GM15510 (cell line): ENCODE measurements around the gene VAV3.

Experiments used
- POLR2A ChIP-seq: IDR thresholded peaks from 3 replicates; pipeline ENCODE4 v1.6.1; 2011; ENCODE audit warnings: borderline replicate concordance; ENCODE audit not compliant: insufficient read length; ENCODE audit errors: extremely low read depth

The VAV3 gene

GRCh38 chr1:107806902-107807301 lies 158.1 kb downstream of the VAV3 start:
- no peak for TF ChIP-seq POLR2A

DNA sequence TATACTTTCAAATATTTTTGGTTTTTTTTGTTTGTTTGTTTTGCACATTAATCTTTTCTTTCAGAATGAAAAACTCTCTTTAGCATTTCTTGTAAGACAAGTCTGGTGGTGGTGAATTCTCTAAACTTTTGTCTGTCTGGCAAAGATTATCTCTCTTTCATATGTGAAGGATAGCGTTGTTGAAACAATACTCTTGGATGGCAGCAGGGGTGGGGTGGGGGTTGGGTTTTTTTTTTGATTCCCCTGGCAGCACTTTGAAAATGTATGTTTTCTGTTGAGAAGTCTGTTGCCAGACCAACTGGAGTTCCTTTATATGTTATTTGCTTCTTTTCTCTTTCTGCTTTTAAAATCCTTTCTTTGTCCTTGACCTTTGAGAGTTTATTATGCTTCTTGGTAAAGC lies 160.2 kb downstream of the VAV3 start:
- TF ChIP-seq POLR2A = no peak

DNA sequence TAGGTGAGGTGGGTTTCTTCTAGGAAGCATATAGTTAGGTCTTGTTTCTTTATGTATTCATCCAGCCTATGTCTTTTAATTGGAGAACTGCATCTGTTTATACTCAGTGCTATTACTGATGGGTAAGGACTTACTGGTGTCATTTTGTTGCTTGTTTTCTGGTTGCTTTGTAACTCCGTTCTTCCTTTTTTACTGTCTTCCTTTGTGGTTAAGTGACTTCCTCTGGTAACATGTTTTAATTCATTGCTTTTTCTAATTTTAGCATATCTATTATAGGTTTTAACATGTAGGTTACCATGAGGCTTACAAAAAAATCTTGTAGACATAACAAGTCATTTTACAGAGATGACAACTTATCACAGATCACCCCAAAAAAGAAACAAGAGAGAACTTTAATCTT lies 160.8 kb downstream of the VAV3 start:
- TF ChIP-seq POLR2A = no peak

- no peak for TF ChIP-seq POLR2A
Measured at GRCh38 chr1:107803579-107803978, 161.4 kb downstream of the VAV3 start.

- no peak for TF ChIP-seq POLR2A
Measured at GRCh38 chr1:107802654-107803053, 162.3 kb downstream of the VAV3 start.

DNA sequence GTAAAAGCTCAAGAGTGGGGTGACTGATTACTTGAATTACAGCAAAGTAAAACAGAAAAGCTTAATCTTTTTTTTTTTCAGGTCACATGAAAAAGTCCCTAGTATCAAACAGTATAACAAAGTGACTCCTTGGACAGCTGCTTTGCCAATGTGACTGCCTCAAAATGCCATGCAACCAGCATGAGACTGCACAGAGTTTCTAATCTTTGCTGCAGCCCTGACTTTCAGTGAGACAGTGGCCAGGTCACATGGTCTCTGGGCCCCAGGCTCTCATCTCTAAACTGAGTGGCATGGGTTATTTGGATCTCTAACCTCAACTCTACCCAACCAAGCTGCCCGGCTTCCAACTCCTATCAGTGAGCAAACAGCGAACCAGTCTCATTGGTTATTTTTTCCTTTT lies 169.0 kb downstream of the VAV3 start:
- TF ChIP-seq POLR2A = no peak

DNA sequence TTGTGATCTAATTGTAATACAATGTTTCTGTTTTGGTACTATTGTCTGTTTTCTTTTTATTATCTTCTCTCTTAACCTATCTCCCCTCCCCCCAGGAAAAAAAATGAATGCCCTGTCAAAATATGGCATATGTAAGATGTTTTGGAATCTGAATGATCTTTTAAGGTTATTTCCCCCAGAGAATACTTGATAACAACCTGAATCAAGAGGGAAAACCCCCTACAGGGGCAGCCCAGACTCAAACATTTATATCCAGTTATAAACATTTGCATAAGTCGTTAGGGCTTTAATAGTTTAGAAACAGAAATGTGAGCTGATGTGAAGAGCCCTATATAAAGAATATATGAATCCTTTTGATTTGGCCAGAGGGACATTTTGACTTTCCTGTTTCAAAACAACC lies 169.5 kb downstream of the VAV3 start:
- no peak for TF ChIP-seq POLR2A

DNA sequence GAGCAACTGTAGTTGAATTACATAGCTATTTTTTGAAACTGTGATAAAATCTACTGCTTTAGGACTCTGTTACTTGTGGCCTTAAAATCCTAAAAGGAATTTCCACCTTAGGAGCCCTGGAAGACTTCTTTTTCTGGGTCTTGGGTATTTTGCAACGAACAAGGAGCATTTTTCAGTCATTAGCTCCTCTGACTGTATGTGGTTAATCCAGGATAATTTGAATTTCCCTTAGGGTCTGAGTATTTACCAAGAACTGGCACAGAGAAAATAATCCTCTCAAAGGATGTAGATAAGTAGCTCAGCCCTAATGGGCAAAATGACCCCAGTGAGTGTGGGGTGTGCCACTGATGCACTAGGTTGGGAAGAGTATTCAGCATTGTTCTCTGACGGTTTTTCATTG lies 170.4 kb downstream of the VAV3 start:
- no peak for TF ChIP-seq POLR2A

DNA sequence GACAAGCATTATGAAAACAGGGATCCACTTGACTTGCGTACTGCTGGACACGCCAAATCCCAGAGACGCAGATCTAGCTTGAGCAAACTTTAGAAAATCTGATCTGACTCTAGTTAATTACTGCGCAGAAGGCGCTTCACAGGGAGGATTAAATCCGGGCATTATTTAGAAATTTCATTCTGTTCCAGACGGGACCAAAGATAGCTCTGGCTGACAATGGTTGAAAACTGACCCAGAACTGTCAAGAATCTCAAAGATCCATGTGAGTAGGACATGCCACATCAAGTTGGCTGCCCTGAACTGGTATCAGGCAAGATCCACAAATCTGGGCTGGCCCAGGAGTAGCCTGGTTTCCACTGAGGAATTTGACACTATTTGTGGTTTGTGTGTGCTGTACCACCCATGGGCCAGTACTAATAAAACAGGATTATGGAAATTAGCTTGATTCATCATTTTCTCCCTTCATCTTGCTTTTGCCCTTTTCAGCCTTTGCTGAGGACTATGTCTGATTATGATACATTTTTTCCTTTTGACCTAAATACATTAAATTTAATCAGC lies 171.0 kb downstream of the VAV3 start:
- no peak for TF ChIP-seq POLR2A

DNA sequence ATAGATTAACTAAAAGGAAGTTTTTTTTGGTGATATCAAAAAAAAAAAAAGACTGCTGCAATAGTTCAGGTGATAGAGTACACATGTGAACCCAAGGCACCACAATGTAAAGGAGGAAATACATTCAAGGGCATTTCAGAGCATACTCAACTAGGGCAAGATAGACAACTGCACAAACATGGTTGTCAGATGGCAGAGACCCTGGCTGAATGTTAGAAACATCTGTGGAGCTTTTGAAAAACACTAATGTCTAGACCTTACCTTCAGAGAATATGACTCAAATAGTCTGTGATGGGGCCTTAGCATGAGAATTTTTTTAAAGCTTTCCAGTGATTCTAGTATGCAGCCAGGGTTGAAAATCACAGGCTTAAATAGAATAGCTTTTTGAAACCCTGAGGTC lies 173.6 kb downstream of the VAV3 start:
- no peak for TF ChIP-seq POLR2A

GRCh38 chr1:107789817-107790524 lies 175.0 kb downstream of the VAV3 start:
- TF ChIP-seq POLR2A = no peak

DNA sequence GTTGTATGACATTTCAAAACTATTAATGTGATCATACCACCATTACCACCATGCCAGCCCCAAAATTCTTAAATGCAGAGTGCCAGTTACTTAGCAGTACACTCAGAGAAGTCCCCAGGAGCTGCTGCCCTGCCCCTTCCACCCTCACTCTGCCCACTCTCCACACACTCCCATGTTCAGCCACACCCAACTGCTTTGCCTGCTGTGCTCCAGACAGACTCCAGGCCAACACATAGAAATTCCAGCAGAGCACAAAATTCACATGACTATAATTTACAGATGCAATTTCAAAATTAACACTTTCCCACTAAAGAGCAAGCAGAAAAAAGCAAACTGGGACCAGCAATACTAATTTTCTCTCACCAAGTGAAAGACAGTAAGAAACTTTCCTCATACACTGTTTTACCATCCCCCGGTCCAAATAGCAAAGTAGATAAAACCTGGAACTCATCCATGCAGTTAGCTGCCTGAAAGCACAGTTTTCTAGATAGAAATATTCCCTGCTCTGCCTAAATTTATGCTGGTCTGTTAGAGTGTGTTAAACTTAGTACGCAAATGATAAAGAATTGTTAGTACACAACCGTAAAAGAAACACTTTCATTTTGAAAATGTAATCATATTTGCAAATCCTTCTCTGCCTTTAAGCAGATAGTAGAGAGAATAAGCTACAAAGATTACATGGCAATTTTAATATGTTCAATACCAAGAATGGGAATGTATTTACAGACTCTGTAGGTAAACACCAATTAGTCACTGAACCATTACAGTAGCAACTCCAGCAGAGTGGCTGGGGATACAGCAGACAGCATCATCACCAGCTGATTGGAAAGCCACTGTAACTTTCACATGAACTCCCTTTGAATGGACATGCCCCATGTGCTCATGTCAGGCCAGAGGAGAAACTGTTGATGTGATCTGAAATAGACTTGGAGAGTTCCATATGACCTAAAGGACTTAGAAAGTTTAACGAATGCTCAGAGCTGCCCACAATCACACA lies 176.5 kb downstream of the VAV3 start:
- TF ChIP-seq POLR2A = no peak

DNA sequence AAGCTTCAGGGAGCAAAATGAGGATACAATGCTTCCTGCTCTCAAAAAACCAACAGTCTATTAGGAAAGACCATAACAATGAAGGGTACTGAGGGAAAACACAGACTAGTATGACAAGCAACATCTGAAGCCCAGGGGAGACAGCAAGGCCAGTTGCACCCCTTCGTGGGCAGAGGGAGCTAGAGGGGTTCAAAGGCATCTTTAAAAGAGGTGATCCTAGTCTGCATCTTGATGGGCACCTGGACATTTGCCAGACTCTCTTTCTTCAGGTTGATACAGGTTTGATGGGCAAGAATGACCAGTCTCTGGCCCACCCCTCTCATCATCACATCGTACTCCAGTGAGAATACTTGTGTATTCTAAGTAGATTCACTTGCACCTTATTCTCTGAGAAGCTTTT lies 177.7 kb downstream of the VAV3 start:
- no peak for TF ChIP-seq POLR2A

DNA sequence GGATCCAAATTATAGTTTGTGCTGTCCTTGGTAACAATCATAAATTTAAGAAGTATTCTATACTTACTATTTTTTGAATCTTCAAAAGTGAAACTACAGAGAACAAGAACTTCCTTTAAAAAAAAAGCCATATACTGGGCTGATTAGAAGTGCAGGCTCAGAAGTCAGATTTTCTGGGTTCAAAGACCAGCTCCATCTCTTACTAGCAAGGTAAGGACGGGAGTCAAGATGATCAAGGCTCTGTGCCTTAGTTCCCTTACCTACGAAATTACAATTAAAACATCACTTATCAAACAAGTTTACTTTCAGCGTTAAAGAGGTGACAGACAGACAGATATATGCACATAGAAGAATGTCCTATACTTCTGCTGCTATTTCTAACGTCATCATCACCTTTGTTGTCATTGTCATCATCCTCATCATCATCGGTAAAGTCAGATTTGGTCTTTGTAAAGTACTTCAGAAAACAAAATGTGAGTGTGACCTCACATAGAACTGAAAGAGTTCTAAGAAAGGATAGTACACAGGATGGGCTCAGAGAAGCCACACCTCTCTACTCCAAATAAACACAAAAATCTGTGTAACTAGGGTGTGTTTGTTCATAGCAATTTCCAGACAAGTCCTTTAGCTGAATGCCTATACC lies 178.7 kb downstream of the VAV3 start:
- no peak for TF ChIP-seq POLR2A
